Gastroesophageal sphincter (tissue), 4 donors: Measurements from ENCODE around the gene SCGB3A2. TPM values are rescaled to one million over a fixed set of nuclear protein-coding genes. Genes with fewer than 3 reads are reported as not detected.

Experiments
- ATAC-seq: fragments of 150-250 bp; one replicate; pipeline ENCODE4 v1.9.1; 2016; ENCODE audit warnings: mild to moderate bottlenecking, moderate library complexity
- H3K27ac ChIP-seq, 4 donors: fragments of 200-600 bp; sonication (generic) in 3 of 4; 1 replicate in 3 of 4; 2 replicates in 1 of 4; pipeline ENCODE4 v1.5.1; 2016 to 2019
- H3K27me3 ChIP-seq: fragments of 200-600 bp; sonication (generic); one replicate; pipeline ENCODE4 v1.5.1; 2019
- H3K36me3 ChIP-seq, 2 donors: fragments of 200-600 bp; sonication (generic); one replicate each; pipeline ENCODE4 v1.5.1; 2019; ENCODE audit warnings: control low read depth in 1 of 2
- H3K4me1 ChIP-seq, 3 donors: fragments of 200-600 bp; sonication (generic); 1 replicate in 2 of 3; 2 replicates in 1 of 3; pipeline ENCODE4 v1.5.1; 2016 to 2019; ENCODE audit warnings: control low read depth in 2 of 3
- H3K4me3 ChIP-seq, 2 donors: fragments of 200-600 bp; sonication (generic); one replicate each; pipeline ENCODE4 v1.5.1; 2019; ENCODE audit warnings: mild to moderate bottlenecking in 1 of 2, moderate library complexity in 1 of 2
- H3K9me3 ChIP-seq, 3 donors: fragments of 200-600 bp; sonication (generic); one replicate each; pipeline ENCODE4 v1.5.1; 2017 to 2019; ENCODE audit warnings: control low read depth in 2 of 3
- EP300 ChIP-seq: sonication (generic); formaldehyde crosslinking; IDR thresholded peaks from one replicate; pipeline ENCODE4 v1.6.1; 2017; ENCODE audit warnings: antibody characterized with exemption, mild to moderate bottlenecking
- POLR2AphosphoS5 ChIP-seq: sonication (generic); formaldehyde crosslinking; IDR thresholded peaks from one replicate; pipeline ENCODE4 v1.6.1; 2017; ENCODE audit warnings: antibody characterized with exemption
- WGBS, 2 donors: methylation state at CpG; one replicate each; pipeline ENCODE4 v1.1.5; 2018; ENCODE audit warnings: low coverage in 1 of 2; 5-methylcytosine and 5-hydroxymethylcytosine counted together
- total RNA-seq, 4 donors: library from RNA; depleted of rRNA; stranded (reverse); fragments of >200 nt; gene quantifications; one replicate each; pipeline ENCODE4 v1.1.0, GENCODE V29; 2016

SCGB3A2 gene
- total RNA-seq, 4 donors from 2014 or later, result not detected

DNA sequence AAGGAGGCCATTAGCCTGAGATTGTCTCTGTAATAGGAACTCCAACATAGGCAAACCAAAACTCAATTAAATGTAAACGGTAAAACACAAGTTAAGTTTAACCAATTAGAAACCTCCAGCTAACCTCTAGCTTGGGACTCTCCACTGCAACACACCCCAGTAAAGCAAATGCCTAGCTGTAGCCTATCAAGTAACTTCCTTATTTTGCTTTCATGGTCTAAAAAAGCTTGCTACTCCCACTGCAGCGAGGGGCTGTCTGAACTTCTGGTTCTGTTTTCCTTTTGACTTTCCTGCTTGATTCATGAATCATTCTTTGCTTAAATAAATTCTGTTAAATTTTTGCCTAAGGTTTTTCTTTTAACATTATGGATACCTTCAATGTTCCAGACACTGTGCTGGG, 52.3 kb downstream of the SCGB3A2 start:
- H3K9me3 ChIP-seq, result no peaks in the 10 kb centered on the region
- no peak overlapping the region for H3K4me3 ChIP-seq
- ATAC-seq, result no peak
- no peaks in the 10 kb centered on the region for H3K4me1 ChIP-seq
- H3K36me3 ChIP-seq, result no peaks in the 10 kb centered on the region
- 65 to 79% methylated on average over 2 of the region's 2 CpGs for WGBS, 2 donors
- H3K27me3 ChIP-seq, result no peaks in the 10 kb centered on the region
- H3K27ac ChIP-seq, result no peak overlapping the region
- TF ChIP-seq POLR2AphosphoS5 (no peak), EP300 (no peak)

Other genes starting within 250 kb of the SCGB3A2 start
- gene JAKMIP2, start 96.0 kb upstream of the SCGB3A2 start, total RNA-seq, result 1 to 10 TPM in 1 of 4 donors, under 1 TPM in 3; 0.62 to 2.3 (median 0.79) TPM
- not detected for gene SPINK1, start 47.0 kb upstream of the SCGB3A2 start, total RNA-seq
- gene C5orf46, start 27.8 kb downstream of the SCGB3A2 start, total RNA-seq, result not detected
- gene SPINK5, start 185.3 kb downstream of the SCGB3A2 start, total RNA-seq, result 10 to 100 TPM in 1 of 4 donors, 1 to 10 TPM in 2, under 1 TPM in 1; 0.94 to 47.0 (median 1.6) TPM